Ishikawa (cell line): ENCODE results near the gene CHRNB1.

Experiments used
- CEBPB ChIP-seq: IDR thresholded peaks from 2 replicates; pipeline ENCODE4 v1.6.1; 2012
- CREB1 ChIP-seq: IDR thresholded peaks from 2 replicates; pipeline ENCODE4 v1.6.1; 2012; ENCODE audit warnings: low read depth
- EGR1 ChIP-seq: IDR thresholded peaks from 2 replicates; pipeline ENCODE4 v1.6.1; 2012
- EP300 ChIP-seq: IDR thresholded peaks from 2 replicates; pipeline ENCODE4 v1.6.1; 2012; ENCODE audit warnings: borderline replicate concordance
- RAD21 ChIP-seq: IDR thresholded peaks from 2 replicates; pipeline ENCODE4 v1.6.1; 2012; ENCODE audit warnings: low read depth
- TAF1 ChIP-seq: IDR thresholded peaks from 2 replicates; pipeline ENCODE4 v1.6.1; 2012; ENCODE audit warnings: low read depth, mild to moderate bottlenecking
- TCF12 ChIP-seq: IDR thresholded peaks from 2 replicates; pipeline ENCODE4 v1.6.1; 2012; ENCODE audit warnings: low read depth
- YY1 ChIP-seq: IDR thresholded peaks from 2 replicates; pipeline ENCODE4 v1.6.1; 2012; ENCODE audit warnings: low read depth
- TF ChIP-seq, protein P1 (sequence below): IDR thresholded peaks from 2 replicates; pipeline ENCODE4 v1.6.1; 2012
- TF ChIP-seq, protein P2 (sequence below): IDR thresholded peaks from 2 replicates; pipeline ENCODE4 v1.6.1; 2012; ENCODE audit warnings: low read depth, mild to moderate bottlenecking

DNA sequence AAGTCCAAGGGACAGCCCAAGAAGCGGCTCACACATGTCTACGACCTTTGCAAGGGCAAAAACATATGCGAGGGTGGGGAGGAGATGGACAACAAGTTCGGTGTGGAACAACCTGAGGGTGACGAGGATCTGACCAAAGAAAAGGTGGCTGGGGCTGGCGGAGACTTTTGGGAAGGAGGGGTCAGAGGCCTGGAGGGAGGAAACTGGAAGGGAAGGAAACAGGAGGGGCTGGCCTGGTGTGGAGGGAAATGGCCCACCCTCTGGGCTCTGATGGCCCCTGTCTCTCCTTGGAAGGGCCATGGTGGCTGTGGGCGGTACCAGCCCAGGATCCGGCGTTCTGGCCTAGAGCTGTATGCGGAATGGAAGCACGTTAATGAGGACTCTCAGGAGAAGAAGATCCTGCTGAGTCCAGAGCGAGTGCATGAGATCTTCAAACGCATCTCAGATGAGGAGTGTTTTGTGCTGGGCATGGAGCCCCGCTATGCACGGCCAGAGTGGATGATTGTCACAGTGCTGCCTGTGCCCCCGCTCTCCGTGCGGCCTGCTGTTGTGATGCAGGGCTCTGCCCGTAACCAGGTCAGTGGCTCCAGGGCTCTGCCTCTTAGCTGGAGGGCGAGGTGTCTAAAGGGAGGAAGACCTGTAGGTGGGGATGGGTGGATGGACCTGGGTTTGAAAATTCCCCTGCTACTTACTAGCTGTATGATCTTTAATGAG, 51.8 kb downstream of the CHRNB1 start:
- TF ChIP-seq EGR1 (no peak), CREB1 (no peak), EP300 (no peak), YY1 (no peak), TCF12 (no peak), RAD21 (no peak), TAF1 (no peak), CEBPB (no peak)
- TF ChIP-seq, protein P1, sequence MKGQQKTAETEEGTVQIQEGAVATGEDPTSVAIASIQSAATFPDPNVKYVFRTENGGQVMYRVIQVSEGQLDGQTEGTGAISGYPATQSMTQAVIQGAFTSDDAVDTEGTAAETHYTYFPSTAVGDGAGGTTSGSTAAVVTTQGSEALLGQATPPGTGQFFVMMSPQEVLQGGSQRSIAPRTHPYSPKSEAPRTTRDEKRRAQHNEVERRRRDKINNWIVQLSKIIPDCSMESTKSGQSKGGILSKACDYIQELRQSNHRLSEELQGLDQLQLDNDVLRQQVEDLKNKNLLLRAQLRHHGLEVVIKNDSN, result no peak
- TF ChIP-seq, protein P2, sequence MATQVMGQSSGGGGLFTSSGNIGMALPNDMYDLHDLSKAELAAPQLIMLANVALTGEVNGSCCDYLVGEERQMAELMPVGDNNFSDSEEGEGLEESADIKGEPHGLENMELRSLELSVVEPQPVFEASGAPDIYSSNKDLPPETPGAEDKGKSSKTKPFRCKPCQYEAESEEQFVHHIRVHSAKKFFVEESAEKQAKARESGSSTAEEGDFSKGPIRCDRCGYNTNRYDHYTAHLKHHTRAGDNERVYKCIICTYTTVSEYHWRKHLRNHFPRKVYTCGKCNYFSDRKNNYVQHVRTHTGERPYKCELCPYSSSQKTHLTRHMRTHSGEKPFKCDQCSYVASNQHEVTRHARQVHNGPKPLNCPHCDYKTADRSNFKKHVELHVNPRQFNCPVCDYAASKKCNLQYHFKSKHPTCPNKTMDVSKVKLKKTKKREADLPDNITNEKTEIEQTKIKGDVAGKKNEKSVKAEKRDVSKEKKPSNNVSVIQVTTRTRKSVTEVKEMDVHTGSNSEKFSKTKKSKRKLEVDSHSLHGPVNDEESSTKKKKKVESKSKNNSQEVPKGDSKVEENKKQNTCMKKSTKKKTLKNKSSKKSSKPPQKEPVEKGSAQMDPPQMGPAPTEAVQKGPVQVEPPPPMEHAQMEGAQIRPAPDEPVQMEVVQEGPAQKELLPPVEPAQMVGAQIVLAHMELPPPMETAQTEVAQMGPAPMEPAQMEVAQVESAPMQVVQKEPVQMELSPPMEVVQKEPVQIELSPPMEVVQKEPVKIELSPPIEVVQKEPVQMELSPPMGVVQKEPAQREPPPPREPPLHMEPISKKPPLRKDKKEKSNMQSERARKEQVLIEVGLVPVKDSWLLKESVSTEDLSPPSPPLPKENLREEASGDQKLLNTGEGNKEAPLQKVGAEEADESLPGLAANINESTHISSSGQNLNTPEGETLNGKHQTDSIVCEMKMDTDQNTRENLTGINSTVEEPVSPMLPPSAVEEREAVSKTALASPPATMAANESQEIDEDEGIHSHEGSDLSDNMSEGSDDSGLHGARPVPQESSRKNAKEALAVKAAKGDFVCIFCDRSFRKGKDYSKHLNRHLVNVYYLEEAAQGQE, result no peak
